Mucosa of rectum (tissue), 2 donors: Measurements from ENCODE around the gene ETFDH.
"Not testable (repeated sequence)": the region's sequence is repeated elsewhere in the genome, so short reads cannot be mapped to it uniquely, and the experiment has no call there.

Experiments used
- H3K27ac ChIP-seq, 2 donors: one replicate each; pipeline ENCODE4 v1.7.0; 2013; ENCODE audit warnings: inconsistent platforms in 2 of 2, low read depth in 2 of 2, low read length in 2 of 2
- H3K27me3 ChIP-seq, 2 donors: one replicate each; pipeline ENCODE4 v1.7.0; 2013; ENCODE audit warnings: low read length in 2 of 2; ENCODE audit not compliant: control insufficient read depth in 2 of 2, insufficient read depth in 2 of 2
- H3K36me3 ChIP-seq, 2 donors: one replicate each; pipeline ENCODE4 v1.7.0; 2013; ENCODE audit warnings: low read length in 2 of 2; ENCODE audit not compliant: control insufficient read depth in 2 of 2, insufficient read depth in 2 of 2
- H3K4me1 ChIP-seq, 2 donors: one replicate each; pipeline ENCODE4 v1.7.0; 2013; ENCODE audit warnings: low read length in 2 of 2, mild to moderate bottlenecking in 1 of 2; ENCODE audit not compliant: control insufficient read depth in 2 of 2, insufficient read depth in 2 of 2
- H3K4me3 ChIP-seq, 2 donors: one replicate each; pipeline ENCODE4 v1.7.0; 2013; ENCODE audit warnings: low read length in 2 of 2
- H3K9ac ChIP-seq, 2 donors: one replicate each; pipeline ENCODE4 v1.7.0; 2013; ENCODE audit warnings: low read length in 2 of 2, low read depth in 1 of 2, mild to moderate bottlenecking in 1 of 2
- H3K9me3 ChIP-seq, 2 donors: one replicate each; pipeline ENCODE4 v1.7.0; 2013; ENCODE audit warnings: low read length in 2 of 2; ENCODE audit not compliant: control insufficient read depth in 2 of 2
- donor health status: healthy.
- donor health status: Normal muscosa, but diverticular disease.

ETFDH gene

GRCh38 chr4:158746537-158746936 is 74.4 kb downstream of the ETFDH start:
- H3K4me3 ChIP-seq, H3K27me3 ChIP-seq, H3K9ac ChIP-seq, H3K4me1 ChIP-seq, H3K36me3 ChIP-seq, H3K9me3 ChIP-seq, H3K27ac ChIP-seq: not testable (repeated sequence)

GRCh38 chr4:158750379-158750778 is 78.3 kb downstream of the ETFDH start:
- Histone ChIP-seq H3K27ac (no peak overlapping the region), H3K36me3 (no peaks in the 10 kb centered on the region), H3K27me3 (no peaks in the 10 kb centered on the region), H3K4me3 (no peak overlapping the region), H3K9me3 (no peaks in the 10 kb centered on the region), H3K4me1 (no peaks in the 10 kb centered on the region), H3K9ac (no peak overlapping the region)

- H3K4me3 ChIP-seq = no peak overlapping the region
- no peaks in the 10 kb centered on the region for H3K27me3 ChIP-seq
- H3K27ac ChIP-seq = no peak overlapping the region
- H3K36me3 ChIP-seq = no peaks in the 10 kb centered on the region
- no peak overlapping the region for H3K9ac ChIP-seq
- no peaks in the 10 kb centered on the region for H3K4me1 ChIP-seq
- no peaks in the 10 kb centered on the region for H3K9me3 ChIP-seq
Measured at GRCh38 chr4:158754385-158755180, 82.5 kb downstream of the ETFDH start.

GRCh38 chr4:158755819-158756218 is 83.7 kb downstream of the ETFDH start:
- H3K4me1 ChIP-seq, H3K9me3 ChIP-seq, H3K27me3 ChIP-seq, H3K9ac ChIP-seq, H3K4me3 ChIP-seq, H3K27ac ChIP-seq, H3K36me3 ChIP-seq: not testable (repeated sequence)

GRCh38 chr4:158756588-158756987 is 84.5 kb downstream of the ETFDH start:
- no peak overlapping the region for H3K9ac ChIP-seq
- H3K4me1 ChIP-seq = no peaks in the 10 kb centered on the region
- H3K27ac ChIP-seq = no peak overlapping the region
- H3K27me3 ChIP-seq = no peaks in the 10 kb centered on the region
- no peaks in the 10 kb centered on the region for H3K9me3 ChIP-seq
- H3K4me3 ChIP-seq = no peak overlapping the region
- H3K36me3 ChIP-seq = no peaks in the 10 kb centered on the region

- H3K9me3 ChIP-seq = no peaks in the 10 kb centered on the region
Measured at GRCh38 chr4:158758142-158758541, 86.0 kb downstream of the ETFDH start.

GRCh38 chr4:158758703-158759102 is 86.6 kb downstream of the ETFDH start:
- Histone ChIP-seq H3K9ac (no peak overlapping the region), H3K27ac (no peak overlapping the region), H3K4me3 (no peak overlapping the region), H3K4me1 (no peaks in the 10 kb centered on the region), H3K9me3 (no peaks in the 10 kb centered on the region), H3K27me3 (no peaks in the 10 kb centered on the region), H3K36me3 (no peaks in the 10 kb centered on the region)

More at GRCh38 chr4:158758142-158758541, 86.0 kb downstream of the ETFDH start:
- no peak overlapping the region for H3K9ac ChIP-seq
- no peak overlapping the region for H3K4me3 ChIP-seq
- H3K27ac ChIP-seq = no peak overlapping the region
- H3K36me3 ChIP-seq = no peaks in the 10 kb centered on the region
- no peaks in the 10 kb centered on the region for H3K27me3 ChIP-seq
- no peaks in the 10 kb centered on the region for H3K4me1 ChIP-seq
